HG03097 (cell line): ENCODE measurements around the gene NEFH.

Experiments
- ATAC-seq: cut with Tn5 transposase; IDR thresholded peaks from one replicate; pipeline ENCODE4 v1.9.1; 2021; ENCODE audit not compliant: unreplicated experiment, low FRiP score

The NEFH gene

GRCh38 chr22:29493636-29494035 is 13.6 kb downstream of the NEFH start:
- ATAC-seq: no peak

GRCh38 chr22:29499852-29500251 is 19.8 kb downstream of the NEFH start:
- no peak for ATAC-seq

GRCh38 chr22:29503811-29504372 is 23.9 kb downstream of the NEFH start:
- ATAC-seq: no peak

GRCh38 chr22:29509298-29509697 is 29.3 kb downstream of the NEFH start:
- no peak for ATAC-seq

GRCh38 chr22:29509815-29510214 is 29.8 kb downstream of the NEFH start:
- ATAC-seq: no peak

- ATAC-seq: no peak
These were observed 30.5 kb downstream of the NEFH start for GRCh38 chr22:29510542-29510941.

GRCh38 chr22:29511126-29511862 is 31.3 kb downstream of the NEFH start:
- no peak for ATAC-seq

- ATAC-seq: no peak
These were observed 32.0 kb downstream of the NEFH start for GRCh38 chr22:29512031-29512430.

GRCh38 chr22:29517215-29517908 is 37.3 kb downstream of the NEFH start:
- ATAC-seq: no peak

- no peak for ATAC-seq
These were observed 38.4 kb downstream of the NEFH start for GRCh38 chr22:29518427-29518826.

- no peak for ATAC-seq
These were observed 40.0 kb downstream of the NEFH start for GRCh38 chr22:29519996-29520395.

GRCh38 chr22:29520851-29521250 is 40.8 kb downstream of the NEFH start:
- ATAC-seq: no peak

GRCh38 chr22:29521526-29521925 is 41.5 kb downstream of the NEFH start:
- no peak for ATAC-seq

- ATAC-seq: no peak
These were observed 43.7 kb downstream of the NEFH start for GRCh38 chr22:29523761-29524160.

GRCh38 chr22:29524442-29525191 is 44.6 kb downstream of the NEFH start:
- ATAC-seq: no peak

- ATAC-seq: no peak
These were observed 48.1 kb downstream of the NEFH start for GRCh38 chr22:29528144-29528543.

GRCh38 chr22:29530716-29531115 is 50.7 kb downstream of the NEFH start:
- ATAC-seq: no peak

- no peak for ATAC-seq
These were observed 51.4 kb downstream of the NEFH start for GRCh38 chr22:29531419-29531818.

GRCh38 chr22:29536411-29536810 is 56.4 kb downstream of the NEFH start:
- no peak for ATAC-seq

GRCh38 chr22:29539105-29539504 is 59.1 kb downstream of the NEFH start:
- no peak for ATAC-seq
